Right cardiac atrium (tissue), 5 donors: ENCODE measurements around the gene TEAD1. TPM values are rescaled to one million over a fixed set of nuclear protein-coding genes. Genes with fewer than 3 reads are reported as not detected.

Source experiments
- ATAC-seq, 2 donors: fragments of 200-7000 bp; cut with Tn5 transposase; one replicate each; pipeline versions ENCODE4 v1.8.0 to v1.9.1; 2020; ENCODE audit warnings: moderate library complexity in 2 of 2, mild to moderate bottlenecking in 1 of 2
- DNase-seq, 3 donors: peaks; one replicate each; pipeline ENCODE4 v3.0.0-alpha.2; 2020
- H3K27ac ChIP-seq: one replicate; pipeline ENCODE4 v1.5.1; 2013; ENCODE audit warnings: mild to moderate bottlenecking, low read length, control low read depth, moderate library complexity
- H3K27me3 ChIP-seq: one replicate; pipeline ENCODE4 v1.6.1; 2013; ENCODE audit not compliant: control insufficient read depth, insufficient read depth
- H3K4me1 ChIP-seq: one replicate; pipeline ENCODE4 v1.6.1; 2013; ENCODE audit warnings: low read length; ENCODE audit not compliant: control insufficient read depth, insufficient read depth
- H3K4me3 ChIP-seq: one replicate; pipeline ENCODE4 v1.5.1; 2013; ENCODE audit warnings: low read length, control low read depth
- H3K9me3 ChIP-seq: one replicate; pipeline ENCODE4 v1.6.1; 2013; ENCODE audit warnings: low read length; ENCODE audit not compliant: control insufficient read depth
- WGBS: extraction: QIAGEN DNeasy Blood & Tissue Kit; methylation state at CpG from one replicate; pipeline ENCODE4 v1.1.7; 2013; 5-methylcytosine and 5-hydroxymethylcytosine counted together
- intact Hi-C, 4 donors: fragments of 100-400 bp; cut with DNase I; formaldehyde crosslinking; loops; one replicate each; pipeline versions ENCODE4 v1.11.0 to v1.14.0; 2022 to 2023
- polyA plus RNA-seq: library from polyadenylated mRNA; stranded (reverse); fragments of 200-250 nt; gene quantifications from one replicate; pipeline ENCODE4 v1.2.3, GENCODE V29; 2013
- total RNA-seq, 4 donors: library from RNA; stranded (reverse); fragmentation: NEBNext Ultra II Directional; extraction: Animal tissue kit (Norgen Biotek cat#: 25700); gene quantifications; one replicate each; pipeline ENCODE4 v1.2.1, GENCODE V29; 2021
- donor health status: healthy with polysubstance abuse.
- donor health status: DM: no; HTN: yes; CAD: no.
- donor health status: DM: no; HTN: no; CAD: no.
- donor health status: DM: no; HTN: yes; CAD: no; lungs with severe emphysema.
- donor health status: DM: yes; HTN: yes; CAD: no.

The TEAD1 gene
- total and polyA plus RNA-seq, 5 donors, result 19.7 to 105 (median 96.5) TPM

GRCh38 chr11:12813371-12814225 lies 139.4 kb downstream of the TEAD1 start:
- WGBS, result 49% methylated on average over 9 of the region's 9 CpGs
- ATAC-seq (peak; percentile 28 to 49), DNase-seq (peak; percentile 41 to 69 (median 61))
- Histone ChIP-seq H3K27me3 (no peaks in the 10 kb centered on the region), H3K4me1 (peaks cover 40% of the 10 kb centered on the region), H3K4me3 (no peak overlapping the region), H3K9me3 (no peaks in the 10 kb centered on the region), H3K27ac (peak overlapping the region; percentile 43)
- intact Hi-C loops, result loop anchor here in 2 of 4 donors (5.0 to 10.0 kb wide), 2 partner anchors 119 to 136 kb away; no protein-coding TSS in a partner anchor

- no peaks in the 10 kb centered on the region for H3K27me3 ChIP-seq
- ATAC-seq, result no peak
Observed at GRCh38 chr11:12815129-12815480, 140.9 kb downstream of the TEAD1 start.

GRCh38 chr11:12815931-12816494 lies 141.8 kb downstream of the TEAD1 start:
- DNase-seq (peak in 2 of 3 donors; percentile 37 to 41), ATAC-seq (no peak)
- WGBS, result 66% methylated on average over 10 of the region's 10 CpGs
- Histone ChIP-seq H3K4me1 (peaks cover 34% of the 10 kb centered on the region), H3K9me3 (no peaks in the 10 kb centered on the region), H3K4me3 (no peak overlapping the region), H3K27ac (peak overlapping the region; percentile 6), H3K27me3 (no peaks in the 10 kb centered on the region)
- intact Hi-C loops, result loop anchor here in 1 of 4 donors (10.0 kb wide), 1 partner anchor 121 kb away; no protein-coding TSS in a partner anchor

More at GRCh38 chr11:12815129-12815480, 140.9 kb downstream of the TEAD1 start:
- Histone ChIP-seq H3K4me1 (peaks cover 41% of the 10 kb centered on the region), H3K4me3 (no peak overlapping the region), H3K27ac (no peak overlapping the region), H3K9me3 (no peaks in the 10 kb centered on the region)
- intact Hi-C loops, result loop anchor here in 1 of 4 donors (10.0 kb wide), 1 partner anchor 120 kb away; no protein-coding TSS in a partner anchor
- WGBS, result 11% methylated on average over 3 of the region's 3 CpGs
- DNase-seq, result no peak

- ATAC-seq, result no peak
- no peak overlapping the region for H3K27ac ChIP-seq
- no peak overlapping the region for H3K4me3 ChIP-seq
- intact Hi-C loops, result loop anchor here in 1 of 4 donors (10.0 kb wide), 1 partner anchor 123 kb away; no protein-coding TSS in a partner anchor
- H3K4me1 ChIP-seq, result peaks cover 34% of the 10 kb centered on the region
- no peak for DNase-seq
- 86% methylated on average over 6 of the region's 6 CpGs for WGBS
- no peaks in the 10 kb centered on the region for H3K9me3 ChIP-seq
- no peaks in the 10 kb centered on the region for H3K27me3 ChIP-seq
Observed at GRCh38 chr11:12817681-12818332, 143.6 kb downstream of the TEAD1 start.

GRCh38 chr11:12818333-12819015 lies 144.3 kb downstream of the TEAD1 start:
- H3K9me3 ChIP-seq, result no peaks in the 10 kb centered on the region
- peaks cover 30% of the 10 kb centered on the region for H3K4me1 ChIP-seq
- ATAC-seq (no peak), DNase-seq (no peak)
- no peaks in the 10 kb centered on the region for H3K27me3 ChIP-seq
- intact Hi-C loops, result loop anchor here in 1 of 4 donors (10.0 kb wide), 1 partner anchor 124 kb away; no protein-coding TSS in a partner anchor
- peak overlapping the region; percentile 40 for H3K27ac ChIP-seq
- no peak overlapping the region for H3K4me3 ChIP-seq
- WGBS, result 74% methylated on average over 4 of the region's 4 CpGs

GRCh38 chr11:12822392-12823022 lies 148.3 kb downstream of the TEAD1 start:
- H3K27me3 ChIP-seq, result no peaks in the 10 kb centered on the region
- peaks cover 15% of the 10 kb centered on the region for H3K4me1 ChIP-seq
- intact Hi-C loops, result loop anchor here in 2 of 4 donors (10.0 kb wide), 2 partner anchors 62 to 448 kb away; partner anchors contain the start of gene PARVA (in 1 of the 2)
- ATAC-seq (no peak), DNase-seq (no peak)
- H3K4me3 ChIP-seq, result no peak overlapping the region
- WGBS, result 75% methylated on average over 4 of the region's 4 CpGs
- H3K27ac ChIP-seq, result no peak overlapping the region
- no peaks in the 10 kb centered on the region for H3K9me3 ChIP-seq

- H3K27me3 ChIP-seq, result no peaks in the 10 kb centered on the region
- H3K9me3 ChIP-seq, result no peaks in the 10 kb centered on the region
- DNase-seq, result peak in 2 of 3 donors; percentile 56 to 57
- peaks cover 19% of the 10 kb centered on the region for H3K4me1 ChIP-seq
- H3K27ac ChIP-seq, result peak overlapping the region; percentile 46
- ATAC-seq, result peak; percentile 53 to 81
- peak overlapping the region; percentile 4 for H3K4me3 ChIP-seq
- WGBS, result 22% methylated on average over 10 of the region's 10 CpGs
- intact Hi-C loops, result loop anchor here in 2 of 4 donors (10.0 kb wide), 2 partner anchors 60 to 450 kb away; partner anchors contain the start of gene PARVA (in 1 of the 2)
Observed at GRCh38 chr11:12824281-12825041, 150.2 kb downstream of the TEAD1 start.

GRCh38 chr11:12826441-12826840 lies 152.2 kb downstream of the TEAD1 start:
- H3K4me3 ChIP-seq, result no peak overlapping the region
- DNase-seq, result no peak
- no peaks in the 10 kb centered on the region for H3K9me3 ChIP-seq
- H3K27me3 ChIP-seq, result no peaks in the 10 kb centered on the region
- ATAC-seq, result no peak
- H3K4me1 ChIP-seq, result peaks cover 24% of the 10 kb centered on the region
- intact Hi-C loops, result loop anchor here in 2 of 4 donors (10.0 kb wide), 2 partner anchors 58 to 452 kb away; partner anchors contain the start of gene PARVA (in 1 of the 2)
- H3K27ac ChIP-seq, result no peak overlapping the region
- WGBS, result 90% methylated on average over 2 of the region's 2 CpGs

- ATAC-seq (no peak), DNase-seq (no peak)
- no peaks in the 10 kb centered on the region for H3K27me3 ChIP-seq
- H3K4me3 ChIP-seq, result no peak overlapping the region
- no peaks in the 10 kb centered on the region for H3K9me3 ChIP-seq
- H3K27ac ChIP-seq, result peak overlapping the region; percentile 87
- WGBS, result 44% methylated on average over 1 of the region's 1 CpG
- H3K4me1 ChIP-seq, result peaks cover 22% of the 10 kb centered on the region
- intact Hi-C loops, result loop anchor here in 2 of 4 donors (10.0 kb wide), 2 partner anchors 57 to 453 kb away; partner anchors contain the start of gene PARVA (in 1 of the 2)
Observed at GRCh38 chr11:12827369-12827768, 153.1 kb downstream of the TEAD1 start.
